LNCaP clone FGC (cell line): ENCODE measurements around the gene LAMA2.

Experiments
- DNase-seq: peaks from one replicate; pipeline ENCODE4 v3.0.0-alpha.2; 2011; ENCODE audit warnings: low read depth
- H3K4me3 ChIP-seq: 2 replicates; pipeline ENCODE4 v1.5.1; 2011; ENCODE audit warnings: mild to moderate bottlenecking, low read depth, low read length, control low read depth
- TF ChIP-seq, protein P1 (sequence below): IDR thresholded peaks from 2 replicates; pipeline ENCODE4 v1.5.1; 2012; ENCODE audit warnings: mild to moderate bottlenecking; ENCODE audit not compliant: control insufficient read depth, insufficient read depth; ENCODE audit errors: extremely low read depth

The LAMA2 gene

DNA sequence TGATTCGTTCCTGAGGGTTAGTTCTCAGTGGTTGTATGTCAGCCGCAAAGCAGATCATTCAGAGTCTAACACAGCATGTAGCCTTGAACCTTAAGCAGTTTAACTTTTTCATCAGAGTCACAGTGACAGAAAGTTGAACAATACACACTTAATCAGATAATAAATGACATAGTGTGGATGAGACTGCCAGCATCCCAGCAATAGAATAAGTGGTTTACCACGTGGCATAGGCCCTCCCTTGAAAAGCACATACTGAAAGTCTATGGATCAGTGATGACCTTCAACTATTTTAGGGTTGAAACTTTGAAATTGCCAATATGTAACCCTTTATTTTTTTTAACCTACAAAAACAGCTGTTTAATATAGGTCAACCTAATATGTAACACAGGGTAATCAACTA, 561.7 kb downstream of the LAMA2 start:
- TF ChIP-seq, protein P1, sequence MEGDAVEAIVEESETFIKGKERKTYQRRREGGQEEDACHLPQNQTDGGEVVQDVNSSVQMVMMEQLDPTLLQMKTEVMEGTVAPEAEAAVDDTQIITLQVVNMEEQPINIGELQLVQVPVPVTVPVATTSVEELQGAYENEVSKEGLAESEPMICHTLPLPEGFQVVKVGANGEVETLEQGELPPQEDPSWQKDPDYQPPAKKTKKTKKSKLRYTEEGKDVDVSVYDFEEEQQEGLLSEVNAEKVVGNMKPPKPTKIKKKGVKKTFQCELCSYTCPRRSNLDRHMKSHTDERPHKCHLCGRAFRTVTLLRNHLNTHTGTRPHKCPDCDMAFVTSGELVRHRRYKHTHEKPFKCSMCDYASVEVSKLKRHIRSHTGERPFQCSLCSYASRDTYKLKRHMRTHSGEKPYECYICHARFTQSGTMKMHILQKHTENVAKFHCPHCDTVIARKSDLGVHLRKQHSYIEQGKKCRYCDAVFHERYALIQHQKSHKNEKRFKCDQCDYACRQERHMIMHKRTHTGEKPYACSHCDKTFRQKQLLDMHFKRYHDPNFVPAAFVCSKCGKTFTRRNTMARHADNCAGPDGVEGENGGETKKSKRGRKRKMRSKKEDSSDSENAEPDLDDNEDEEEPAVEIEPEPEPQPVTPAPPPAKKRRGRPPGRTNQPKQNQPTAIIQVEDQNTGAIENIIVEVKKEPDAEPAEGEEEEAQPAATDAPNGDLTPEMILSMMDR: no peak
- DNase-seq: no peak

DNA sequence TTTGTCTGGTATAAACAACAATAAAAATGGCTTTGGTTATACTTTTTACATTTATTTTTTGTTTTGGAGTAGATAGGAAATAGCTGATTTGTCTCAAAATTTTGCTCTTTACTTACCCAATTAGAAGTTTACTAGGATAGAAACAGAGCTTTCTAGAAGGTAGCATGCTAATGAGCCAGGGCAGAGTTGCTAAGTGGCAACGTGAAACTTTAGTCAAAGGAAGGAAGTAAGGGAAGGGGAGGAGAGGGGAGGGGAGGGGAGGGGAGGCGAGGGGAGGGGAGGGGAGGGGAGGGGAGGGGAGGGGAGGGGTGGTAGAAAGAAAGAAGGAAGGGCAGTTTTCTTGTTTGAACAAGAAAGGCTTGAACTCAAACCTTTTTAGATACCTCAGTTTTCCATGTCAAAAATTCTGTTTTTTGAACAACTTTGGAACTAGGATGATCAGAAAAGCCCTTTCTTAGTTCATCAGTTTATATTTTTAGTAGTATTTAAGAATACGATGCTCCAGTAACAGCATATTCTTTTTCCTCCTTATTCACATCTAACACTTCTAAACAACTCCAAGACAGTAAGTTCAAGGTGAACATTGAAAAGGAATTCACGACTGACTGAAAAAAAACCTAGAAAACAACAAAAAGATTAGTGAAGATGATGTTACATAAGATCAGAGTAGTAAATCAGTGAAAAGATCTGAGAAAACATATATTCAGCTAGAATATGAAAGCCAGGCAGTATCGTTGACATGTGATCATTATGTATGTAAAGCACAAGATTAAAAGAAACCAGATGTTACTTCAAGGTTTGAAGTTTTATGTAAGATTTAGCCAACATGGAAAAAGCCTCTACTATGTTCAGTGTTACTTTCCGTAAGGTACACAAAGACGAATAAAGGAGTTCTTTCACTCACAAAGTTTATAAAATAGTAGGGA, 563.6 kb downstream of the LAMA2 start:
- no peak overlapping the region for H3K4me3 ChIP-seq
- DNase-seq: no peak
- TF ChIP-seq, protein P1: no peak

More for the DNA sequence above, 561.7 kb downstream of the LAMA2 start:
- H3K4me3 ChIP-seq: no peak overlapping the region

DNA sequence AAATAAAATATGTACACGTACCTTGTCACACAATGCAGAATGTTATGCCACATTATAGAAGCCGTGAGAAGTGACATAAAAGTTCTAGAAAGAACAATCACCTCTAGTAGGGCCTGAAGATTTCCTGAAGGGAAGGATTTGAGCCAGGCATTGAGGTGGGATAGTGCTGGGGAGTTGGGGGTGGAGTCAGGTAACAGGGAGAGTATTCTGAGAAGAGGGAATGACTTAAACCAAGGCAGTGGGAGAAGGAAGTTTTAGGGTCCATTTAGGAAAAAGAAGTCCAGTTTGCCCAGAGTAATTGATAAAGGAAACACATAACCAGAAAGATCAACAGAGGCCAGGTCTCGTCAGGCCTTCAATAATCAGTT, 564.2 kb downstream of the LAMA2 start:
- no peak for DNase-seq
- no peak overlapping the region for H3K4me3 ChIP-seq
- TF ChIP-seq, protein P1: no peak

DNA sequence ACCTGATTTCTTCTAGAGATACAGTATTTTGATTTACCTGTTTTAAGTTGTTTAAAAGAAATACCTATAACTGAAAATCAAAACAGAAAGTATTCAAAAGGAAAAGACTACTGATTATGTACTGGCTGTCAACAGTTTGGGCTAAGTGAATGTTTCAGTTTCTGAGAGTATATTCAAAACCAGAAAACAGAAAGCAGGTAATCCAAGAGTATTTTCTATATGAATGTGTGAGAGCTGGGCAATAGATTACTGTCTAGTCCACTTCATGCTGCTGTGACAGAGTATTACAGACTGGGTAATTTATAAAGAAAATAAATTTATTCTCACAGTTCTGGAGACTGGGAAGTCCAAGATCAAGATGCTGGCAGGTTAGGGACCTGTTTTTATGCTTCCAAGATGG, 566.0 kb downstream of the LAMA2 start:
- TF ChIP-seq, protein P1: no peak
- no peak for DNase-seq
- H3K4me3 ChIP-seq: no peak overlapping the region

DNA sequence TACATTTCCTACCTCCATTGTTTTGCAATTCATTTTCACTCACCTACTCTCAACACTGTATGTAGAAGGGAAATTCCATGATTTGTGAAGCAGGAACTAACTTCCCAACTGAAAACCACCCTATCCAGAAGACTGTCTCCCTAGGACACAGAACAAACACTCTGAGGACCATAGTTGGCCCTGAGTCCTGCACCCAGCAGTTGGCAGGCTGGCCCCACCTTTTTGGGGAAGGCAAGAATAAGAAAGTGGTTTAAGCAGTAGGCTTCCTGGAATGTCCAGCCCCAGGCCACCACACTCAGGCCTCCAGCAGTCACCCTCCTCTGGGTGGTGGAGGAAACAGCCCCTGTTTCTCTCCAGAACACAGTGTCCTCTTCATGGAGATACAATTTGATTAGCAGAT, 568.2 kb downstream of the LAMA2 start:
- DNase-seq: no peak
- TF ChIP-seq, protein P1: no peak
- H3K4me3 ChIP-seq: no peak overlapping the region

DNA sequence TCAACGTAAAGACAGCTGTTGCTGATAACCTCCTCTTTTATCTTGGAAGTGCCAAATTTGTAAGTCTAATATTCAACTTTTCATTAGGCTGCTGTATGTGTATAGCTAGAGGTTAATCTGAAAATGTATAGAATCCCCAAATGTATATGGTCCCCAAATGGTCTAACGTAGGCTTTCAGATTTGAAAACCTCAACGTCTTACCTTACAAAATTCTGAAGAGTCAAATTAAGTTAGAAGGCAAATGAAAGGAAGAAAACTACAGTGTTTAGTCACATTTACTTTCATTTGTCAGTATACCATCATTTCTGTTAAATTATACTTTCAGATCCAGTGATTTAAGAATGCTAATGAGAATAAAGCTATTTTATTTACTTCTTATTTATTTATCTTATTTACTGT, 570.1 kb downstream of the LAMA2 start:
- H3K4me3 ChIP-seq: no peak overlapping the region
- no peak for DNase-seq
- TF ChIP-seq, protein P1: no peak

DNA sequence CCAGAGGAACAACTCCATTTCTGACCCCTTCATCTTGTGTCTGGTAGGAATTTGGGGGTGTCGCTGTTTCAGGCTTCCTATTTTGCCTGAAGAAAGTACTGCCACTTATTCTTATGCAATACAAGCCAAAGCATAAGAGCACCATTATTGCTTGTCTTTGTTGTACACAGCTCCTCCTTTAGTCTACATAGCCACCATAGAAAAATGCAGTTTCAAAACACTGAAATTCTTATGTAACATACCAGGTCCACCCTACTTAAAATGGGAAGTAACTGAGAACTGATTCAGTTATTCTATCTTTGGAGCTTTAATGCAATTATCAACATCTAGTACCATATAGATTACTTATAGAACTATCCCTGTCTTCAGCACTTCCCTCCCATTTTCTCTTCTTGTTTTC, 571.5 kb downstream of the LAMA2 start:
- H3K4me3 ChIP-seq: no peak overlapping the region
- TF ChIP-seq, protein P1: no peak
- DNase-seq: no peak
